T-helper 2 cell treated with Interferon-gamma antibody and Interleukin-4, amounts not matched to agents 5 μg/mL and 100 μg/mL, for 36 hours (primary cell): Measurements from ENCODE around the gene RBL2.
"Not testable (repeated sequence)": the region's sequence is repeated elsewhere in the genome, so short reads cannot be mapped to it uniquely, and the experiment has no call there.

Source experiments
- DNase-seq: peaks from one replicate; pipeline ENCODE4 v3.0.0; 2021; ENCODE audit warnings: low spot score
- H3K27ac Mint-ChIP-seq: one replicate; pipeline ENCODE4 v1.8.0; 2021; ENCODE audit warnings: mild to moderate bottlenecking, mixed read lengths
- H3K27me3 Mint-ChIP-seq: one replicate; pipeline ENCODE4 v1.8.0; 2021; ENCODE audit warnings: low read depth, mixed read lengths
- H3K36me3 Mint-ChIP-seq: one replicate; pipeline ENCODE4 v1.8.0; 2021; ENCODE audit warnings: low read depth, mixed read lengths
- H3K4me1 Mint-ChIP-seq: one replicate; pipeline ENCODE4 v1.8.0; 2021; ENCODE audit warnings: low read depth, mixed read lengths
- H3K4me3 Mint-ChIP-seq: one replicate; pipeline ENCODE4 v1.8.0; 2022; ENCODE audit warnings: mild to moderate bottlenecking, moderate library complexity, mixed read lengths
- H3K9me3 Mint-ChIP-seq: one replicate; pipeline ENCODE4 v1.8.0; 2021; ENCODE audit warnings: mixed read lengths

The RBL2 gene

GRCh38 chr16:53518550-53519416 lies 84.5 kb downstream of the RBL2 start:
- H3K4me1 Mint-ChIP-seq = peaks cover 51% of the 10 kb centered on the region
- peak overlapping the region; percentile 77 for H3K4me3 Mint-ChIP-seq
- H3K27ac Mint-ChIP-seq = peak overlapping the region; percentile 88
- peaks cover 7% of the 10 kb centered on the region for H3K9me3 Mint-ChIP-seq
- peaks cover 14% of the 10 kb centered on the region for H3K36me3 Mint-ChIP-seq
- DNase-seq = peak; percentile 87
- H3K27me3 Mint-ChIP-seq = no peaks in the 10 kb centered on the region

GRCh38 chr16:53519417-53520091 lies 85.3 kb downstream of the RBL2 start:
- peak overlapping the region; percentile 88 for H3K27ac Mint-ChIP-seq
- peaks cover 9% of the 10 kb centered on the region for H3K36me3 Mint-ChIP-seq
- peak overlapping the region; percentile 77 for H3K4me3 Mint-ChIP-seq
- no peaks in the 10 kb centered on the region for H3K27me3 Mint-ChIP-seq
- DNase-seq = no peak
- H3K9me3 Mint-ChIP-seq = no peaks in the 10 kb centered on the region
- H3K4me1 Mint-ChIP-seq = peaks cover 51% of the 10 kb centered on the region

GRCh38 chr16:53523126-53523804 lies 89.0 kb downstream of the RBL2 start:
- no peak overlapping the region for H3K27ac Mint-ChIP-seq
- no peak for DNase-seq
- peaks cover 2% of the 10 kb centered on the region for H3K36me3 Mint-ChIP-seq
- H3K4me1 Mint-ChIP-seq = peaks cover 29% of the 10 kb centered on the region
- no peaks in the 10 kb centered on the region for H3K9me3 Mint-ChIP-seq
- H3K4me3 Mint-ChIP-seq = no peak overlapping the region
- no peaks in the 10 kb centered on the region for H3K27me3 Mint-ChIP-seq

GRCh38 chr16:53523971-53524548 lies 89.8 kb downstream of the RBL2 start:
- Mint-ChIP-seq H3K9me3 (no peaks in the 10 kb centered on the region), H3K27me3 (no peaks in the 10 kb centered on the region), H3K27ac (no peak overlapping the region), H3K36me3 (peaks cover 2% of the 10 kb centered on the region), H3K4me1 (peaks cover 21% of the 10 kb centered on the region), H3K4me3 (no peak overlapping the region)
- DNase-seq = no peak

GRCh38 chr16:53528797-53529196 lies 94.5 kb downstream of the RBL2 start:
- Mint-ChIP-seq H3K9me3 (no peaks in the 10 kb centered on the region), H3K27ac (no peak overlapping the region), H3K36me3 (no peaks in the 10 kb centered on the region), H3K4me1 (peaks cover 3% of the 10 kb centered on the region), H3K4me3 (no peak overlapping the region), H3K27me3 (no peaks in the 10 kb centered on the region)
- no peak for DNase-seq

- Mint-ChIP-seq H3K4me3 (no peak overlapping the region), H3K9me3 (no peaks in the 10 kb centered on the region), H3K27ac (no peak overlapping the region), H3K4me1 (peaks cover 9% of the 10 kb centered on the region), H3K27me3 (no peaks in the 10 kb centered on the region), H3K36me3 (no peaks in the 10 kb centered on the region)
- no peak for DNase-seq
These were observed 95.2 kb downstream of the RBL2 start for GRCh38 chr16:53529513-53529912.

- Mint-ChIP-seq H3K9me3 (no peaks in the 10 kb centered on the region), H3K4me3 (no peak overlapping the region), H3K27ac (no peak overlapping the region), H3K27me3 (no peaks in the 10 kb centered on the region), H3K4me1 (peaks cover 11% of the 10 kb centered on the region), H3K36me3 (no peaks in the 10 kb centered on the region)
- no peak for DNase-seq
These were observed 95.8 kb downstream of the RBL2 start for GRCh38 chr16:53530046-53530445.

GRCh38 chr16:53530741-53531140 lies 96.5 kb downstream of the RBL2 start:
- DNase-seq = no peak
- peaks cover 14% of the 10 kb centered on the region for H3K4me1 Mint-ChIP-seq
- H3K9me3 Mint-ChIP-seq = no peaks in the 10 kb centered on the region
- no peak overlapping the region for H3K27ac Mint-ChIP-seq
- no peaks in the 10 kb centered on the region for H3K27me3 Mint-ChIP-seq
- H3K4me3 Mint-ChIP-seq = no peak overlapping the region
- H3K36me3 Mint-ChIP-seq = no peaks in the 10 kb centered on the region

- H3K27ac Mint-ChIP-seq = no peak overlapping the region
- H3K27me3 Mint-ChIP-seq = no peaks in the 10 kb centered on the region
- H3K36me3 Mint-ChIP-seq = no peaks in the 10 kb centered on the region
- DNase-seq = no peak
- H3K4me3 Mint-ChIP-seq = no peak overlapping the region
- H3K4me1 Mint-ChIP-seq = peaks cover 14% of the 10 kb centered on the region
- no peaks in the 10 kb centered on the region for H3K9me3 Mint-ChIP-seq
These were observed 99.9 kb downstream of the RBL2 start for GRCh38 chr16:53534206-53534605.

GRCh38 chr16:53537626-53538025 lies 103.4 kb downstream of the RBL2 start:
- Mint-ChIP-seq H3K27me3 (no peaks in the 10 kb centered on the region), H3K9me3 (no peaks in the 10 kb centered on the region), H3K27ac (no peak overlapping the region), H3K36me3 (no peaks in the 10 kb centered on the region), H3K4me3 (no peak overlapping the region), H3K4me1 (peaks cover 14% of the 10 kb centered on the region)
- DNase-seq = no peak

- peaks cover 11% of the 10 kb centered on the region for H3K4me1 Mint-ChIP-seq
- H3K27ac Mint-ChIP-seq, H3K36me3 Mint-ChIP-seq, DNase-seq, H3K4me3 Mint-ChIP-seq, H3K27me3 Mint-ChIP-seq, H3K9me3 Mint-ChIP-seq: not testable (repeated sequence)
These were observed 105.1 kb downstream of the RBL2 start for GRCh38 chr16:53539346-53539745.

- H3K4me1 Mint-ChIP-seq = peaks cover 14% of the 10 kb centered on the region
- H3K9me3 Mint-ChIP-seq, H3K4me3 Mint-ChIP-seq, H3K36me3 Mint-ChIP-seq, DNase-seq, H3K27me3 Mint-ChIP-seq, H3K27ac Mint-ChIP-seq: not testable (repeated sequence)
These were observed 105.8 kb downstream of the RBL2 start for GRCh38 chr16:53539759-53540718.
